GM13977 (cell line): ENCODE results near the gene TRMT112.

Experiments
- DNase-seq: peaks from one replicate; pipeline ENCODE4 v3.0.0; 2012; ENCODE audit warnings: low spot score
- CTCF ChIP-seq: IDR thresholded peaks from 2 replicates; pipeline ENCODE4 v1.5.1; 2012; ENCODE audit warnings: mild to moderate bottlenecking, control low read depth; ENCODE audit not compliant: insufficient read depth; ENCODE audit errors: extremely low read depth, missing control alignments
- in situ Hi-C: fragments of 300-500 bp; cut with MboI; formaldehyde crosslinking; loops from one replicate; pipeline ENCODE4 v1.12.0; 2022; ENCODE audit warnings: low sequenced_read_pairs, low pct_unique_long_range_greater_than_20kb, mixed read lengths, inconsistent platforms; ENCODE audit not compliant: unreplicated experiment

TRMT112 gene

GRCh38 chr11:64299847-64300648 is 17.3 kb downstream of the TRMT112 start, which contains the start of gene CATSPERZ:
TSS of gene CATSPERZ (plus strand) at chr11:64300358. CDS start at chr11:64300411, 53 bp downstream.
- no peak for TF ChIP-seq CTCF
- no peak for DNase-seq
- in situ Hi-C loops = no loop called here

- in situ Hi-C loops = no loop called here
- no peak for DNase-seq
- no peak for TF ChIP-seq CTCF
Measured at GRCh38 chr11:64298966-64299846, 18.2 kb downstream of the TRMT112 start.

GRCh38 chr11:64297699-64298358 is 19.5 kb downstream of the TRMT112 start:
- TF ChIP-seq CTCF = no peak
- no peak for DNase-seq
- in situ Hi-C loops = no loop called here

GRCh38 chr11:64296830-64297698 is 20.3 kb downstream of the TRMT112 start:
- no peak for DNase-seq
- TF ChIP-seq CTCF = no peak
- in situ Hi-C loops = no loop called here

GRCh38 chr11:64296236-64296635 is 21.1 kb downstream of the TRMT112 start:
- in situ Hi-C loops = no loop called here
- DNase-seq = no peak
- no peak for TF ChIP-seq CTCF

GRCh38 chr11:64295760-64296159 is 21.6 kb downstream of the TRMT112 start:
- in situ Hi-C loops = no loop called here
- DNase-seq = no peak
- no peak for TF ChIP-seq CTCF
